Astrocyte (in vitro differentiated cells and primary cell): Measurements from ENCODE around the gene INAFM1. TPM values are rescaled to one million over a fixed set of nuclear protein-coding genes. Genes with fewer than 3 reads are reported as not detected.

ENCODE experiments used
- DNase-seq: peaks from one replicate; pipeline ENCODE4 v3.0.0-alpha.2; 2010; ENCODE audit warnings: low read depth
- FAIRE-seq: peaks from 2 replicates; lab custom pipeline; 2011; peaks lifted over from hg19 to GRCh38; lab: Jason Lieb, UNC
- H2AFZ ChIP-seq: 2 replicates; pipeline ENCODE4 v1.6.0; 2012; ENCODE audit warnings: low read depth, low read length, inconsistent platforms
- H3K27ac ChIP-seq: 2 replicates; pipeline ENCODE4 v1.5.1; 2011; ENCODE audit warnings: low read depth, low read length, inconsistent platforms
- H3K27me3 ChIP-seq: 2 replicates; pipeline ENCODE4 v1.6.0; 2011; ENCODE audit warnings: low read length, inconsistent platforms; ENCODE audit not compliant: insufficient read depth
- H3K36me3 ChIP-seq: 2 replicates; pipeline ENCODE4 v1.5.1; 2011; ENCODE audit warnings: low read length, inconsistent platforms; ENCODE audit not compliant: insufficient read depth
- H3K4me1 ChIP-seq: 2 replicates; pipeline ENCODE4 v1.5.1; 2011; ENCODE audit warnings: low read length, inconsistent platforms; ENCODE audit not compliant: insufficient read depth
- H3K4me2 ChIP-seq: 2 replicates; pipeline ENCODE4 v1.6.0; 2012; ENCODE audit warnings: low read length, inconsistent platforms
- H3K4me3 ChIP-seq: 2 replicates; pipeline ENCODE4 v1.5.1; 2011; ENCODE audit warnings: low read depth, mild to moderate bottlenecking, low read length, inconsistent platforms; ENCODE audit not compliant: insufficient read depth
- H3K79me2 ChIP-seq: 2 replicates; pipeline ENCODE4 v1.6.0; 2012; ENCODE audit warnings: mild to moderate bottlenecking, low read length, inconsistent platforms; ENCODE audit not compliant: insufficient read depth
- H3K9ac ChIP-seq: 2 replicates; pipeline ENCODE4 v1.6.0; 2012; ENCODE audit warnings: mild to moderate bottlenecking, low read length, inconsistent platforms
- H3K9me3 ChIP-seq: 2 replicates; pipeline ENCODE4 v1.5.1; 2012; ENCODE audit warnings: low read depth, mild to moderate bottlenecking, low read length, inconsistent platforms; ENCODE audit not compliant: insufficient read depth
- H4K20me1 ChIP-seq: 2 replicates; pipeline ENCODE4 v1.6.0; 2012; ENCODE audit warnings: low read length, inconsistent platforms; ENCODE audit not compliant: insufficient read depth
- H3K27ac Mint-ChIP-seq: one replicate; pipeline ENCODE4 v1.8.0; 2021; ENCODE audit warnings: mild to moderate bottlenecking, mixed read lengths; ENCODE audit not compliant: unreplicated experiment
- H3K27me3 Mint-ChIP-seq: one replicate; pipeline ENCODE4 v1.8.0; 2021; ENCODE audit warnings: low read depth, mixed read lengths; ENCODE audit not compliant: unreplicated experiment
- H3K36me3 Mint-ChIP-seq: one replicate; pipeline ENCODE4 v1.8.0; 2021; ENCODE audit warnings: low read depth, mixed read lengths; ENCODE audit not compliant: unreplicated experiment
- H3K4me1 Mint-ChIP-seq: one replicate; pipeline ENCODE4 v1.8.0; 2021; ENCODE audit warnings: low read depth, mixed read lengths; ENCODE audit not compliant: unreplicated experiment
- H3K4me3 Mint-ChIP-seq: one replicate; pipeline ENCODE4 v1.8.0; 2021; ENCODE audit warnings: mild to moderate bottlenecking, moderate library complexity, mixed read lengths; ENCODE audit not compliant: unreplicated experiment
- H3K9me3 Mint-ChIP-seq: one replicate; pipeline ENCODE4 v1.8.0; 2021; ENCODE audit warnings: mild to moderate bottlenecking, mixed read lengths; ENCODE audit not compliant: unreplicated experiment
- CTCF ChIP-seq: IDR thresholded peaks from 2 replicates; pipeline ENCODE4 v1.5.1; 2011; ENCODE audit warnings: low read depth, mild to moderate bottlenecking, inconsistent platforms, low read length, moderate library complexity; ENCODE audit not compliant: insufficient read depth
- EZH2 ChIP-seq: IDR thresholded peaks from 2 replicates; pipeline ENCODE4 v1.6.1; 2012; ENCODE audit warnings: mild to moderate bottlenecking, low read length, inconsistent platforms; ENCODE audit not compliant: insufficient read depth
- total RNA-seq: library from RNA; stranded (reverse); gene quantifications from 2 replicates; pipeline ENCODE4 v1.2.1, GENCODE V29; 2021

Gene INAFM1
- total RNA-seq, 1 donor from 2014 or later, result 23.6 TPM

- Mint-ChIP-seq H3K27ac (no peak overlapping the region), H3K4me1 (peaks cover 11% of the 10 kb centered on the region), H3K27me3 (no peaks in the 10 kb centered on the region), H3K9me3 (no peaks in the 10 kb centered on the region), H3K36me3 (peaks cover 31% of the 10 kb centered on the region), H3K4me3 (no peak overlapping the region)
- Histone ChIP-seq H3K27ac (no peak overlapping the region), H3K79me2 (peaks cover 49% of the 10 kb centered on the region), H3K9ac (no peak overlapping the region), H2AFZ (no peak overlapping the region), H3K9me3 (no peaks in the 10 kb centered on the region), H3K4me1 (peaks cover 2% of the 10 kb centered on the region), H3K36me3 (peaks cover 26% of the 10 kb centered on the region), H3K27me3 (no peaks in the 10 kb centered on the region), H4K20me1 (peaks cover 48% of the 10 kb centered on the region), H3K4me2 (no peak overlapping the region), H3K4me3 (no peak overlapping the region)
- TF ChIP-seq CTCF, result no peak
- no peak for TF ChIP-seq EZH2
- FAIRE-seq (no peak), DNase-seq (no peak)
Observed at GRCh38 chr19:47264629-47265028, 10.1 kb upstream of the INAFM1 start.

GRCh38 chr19:47266401-47266941, 8.2 kb upstream of the INAFM1 start:
- Mint-ChIP-seq H3K9me3 (no peaks in the 10 kb centered on the region), H3K4me3 (no peak overlapping the region), H3K4me1 (no peaks in the 10 kb centered on the region), H3K36me3 (peaks cover 26% of the 10 kb centered on the region), H3K27me3 (no peaks in the 10 kb centered on the region), H3K27ac (no peak overlapping the region)
- peaks cover 19% of the 10 kb centered on the region for H3K36me3 ChIP-seq
- H3K4me3 ChIP-seq, result no peak overlapping the region
- H3K4me2 ChIP-seq, result no peak overlapping the region
- no peak for TF ChIP-seq CTCF
- H4K20me1 ChIP-seq, result peaks cover 43% of the 10 kb centered on the region
- no peaks in the 10 kb centered on the region for H3K9me3 ChIP-seq
- H3K27me3 ChIP-seq, result no peaks in the 10 kb centered on the region
- H3K27ac ChIP-seq, result no peak overlapping the region
- H2AFZ ChIP-seq, result no peak overlapping the region
- no peak for DNase-seq
- peaks cover 32% of the 10 kb centered on the region for H3K79me2 ChIP-seq
- no peak for FAIRE-seq
- H3K4me1 ChIP-seq, result no peaks in the 10 kb centered on the region
- no peak overlapping the region for H3K9ac ChIP-seq

GRCh38 chr19:47267350-47267759, 7.3 kb upstream of the INAFM1 start:
- no peaks in the 10 kb centered on the region for H3K4me1 ChIP-seq
- H3K4me1 Mint-ChIP-seq, result peaks cover under 1% of the 10 kb centered on the region

More at GRCh38 chr19:47267350-47267759, 7.3 kb upstream of the INAFM1 start:
- FAIRE-seq (no peak), DNase-seq (no peak)
- H3K27me3 Mint-ChIP-seq, result no peaks in the 10 kb centered on the region
- H4K20me1 ChIP-seq, result peaks cover 38% of the 10 kb centered on the region
- no peak for TF ChIP-seq EZH2
- TF ChIP-seq CTCF, result no peak
- peaks cover 26% of the 10 kb centered on the region for H3K36me3 Mint-ChIP-seq
- no peak overlapping the region for H3K27ac Mint-ChIP-seq
- no peak overlapping the region for H3K27ac ChIP-seq
- H3K9ac ChIP-seq, result no peak overlapping the region
- H3K36me3 ChIP-seq, result peaks cover 19% of the 10 kb centered on the region
- H3K9me3 ChIP-seq, result no peaks in the 10 kb centered on the region
- H3K4me3 Mint-ChIP-seq, result no peak overlapping the region
- no peak overlapping the region for H3K4me2 ChIP-seq
- H3K79me2 ChIP-seq, result peaks cover 27% of the 10 kb centered on the region
- no peaks in the 10 kb centered on the region for H3K9me3 Mint-ChIP-seq
- no peaks in the 10 kb centered on the region for H3K27me3 ChIP-seq
- no peak overlapping the region for H2AFZ ChIP-seq
- no peak overlapping the region for H3K4me3 ChIP-seq
